ENCODE data around the gene SATB1. TPM values are rescaled to one million over a fixed set of nuclear protein-coding genes. Genes with fewer than 3 reads are reported as not detected.

Gene SATB1
- total and polyA plus RNA-seq, 2 of the 8 experiments (the other 6 are each of a cell fraction or from before 2014, with no cell fraction given): 18.8 to 28.0 TPM

DNA sequence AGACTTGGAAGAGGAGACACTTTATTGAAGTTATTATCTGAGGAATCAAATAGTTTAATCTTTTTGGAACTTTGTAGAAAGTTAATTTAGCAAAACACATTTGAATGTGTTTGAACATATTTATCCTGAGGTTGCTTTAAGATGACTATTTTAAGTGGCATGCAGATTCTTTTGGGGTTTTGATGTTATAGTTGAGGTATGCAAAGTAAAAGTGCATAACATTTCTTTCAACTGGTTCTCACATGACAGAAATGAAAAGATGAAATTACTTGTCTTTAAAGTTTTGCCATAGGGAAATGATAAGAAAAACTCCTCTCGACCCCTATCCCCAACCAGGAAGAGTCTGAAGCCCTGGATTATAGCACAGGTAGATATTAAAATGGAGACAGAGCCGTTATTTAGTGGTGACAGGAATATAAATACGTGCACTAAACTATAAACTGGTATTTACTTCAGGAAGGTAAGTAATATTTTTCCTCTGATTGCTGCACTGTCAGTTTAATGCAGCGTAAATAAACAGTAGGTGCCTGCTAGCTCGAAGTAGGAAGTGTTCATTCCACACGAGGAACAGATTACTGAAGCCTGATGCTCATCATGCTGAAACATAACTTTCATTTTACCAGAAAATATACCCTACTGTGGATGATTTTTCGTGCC is 15.1 kb upstream of the SATB1 start (continued):
- TF ChIP-seq, protein P1, sequence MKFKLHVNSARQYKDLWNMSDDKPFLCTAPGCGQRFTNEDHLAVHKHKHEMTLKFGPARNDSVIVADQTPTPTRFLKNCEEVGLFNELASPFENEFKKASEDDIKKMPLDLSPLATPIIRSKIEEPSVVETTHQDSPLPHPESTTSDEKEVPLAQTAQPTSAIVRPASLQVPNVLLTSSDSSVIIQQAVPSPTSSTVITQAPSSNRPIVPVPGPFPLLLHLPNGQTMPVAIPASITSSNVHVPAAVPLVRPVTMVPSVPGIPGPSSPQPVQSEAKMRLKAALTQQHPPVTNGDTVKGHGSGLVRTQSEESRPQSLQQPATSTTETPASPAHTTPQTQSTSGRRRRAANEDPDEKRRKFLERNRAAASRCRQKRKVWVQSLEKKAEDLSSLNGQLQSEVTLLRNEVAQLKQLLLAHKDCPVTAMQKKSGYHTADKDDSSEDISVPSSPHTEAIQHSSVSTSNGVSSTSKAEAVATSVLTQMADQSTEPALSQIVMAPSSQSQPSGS (IDR thresholded peaks at IDR 0.05; ENCODE audit: low read length): no peak
- TF ChIP-seq, protein P2, sequence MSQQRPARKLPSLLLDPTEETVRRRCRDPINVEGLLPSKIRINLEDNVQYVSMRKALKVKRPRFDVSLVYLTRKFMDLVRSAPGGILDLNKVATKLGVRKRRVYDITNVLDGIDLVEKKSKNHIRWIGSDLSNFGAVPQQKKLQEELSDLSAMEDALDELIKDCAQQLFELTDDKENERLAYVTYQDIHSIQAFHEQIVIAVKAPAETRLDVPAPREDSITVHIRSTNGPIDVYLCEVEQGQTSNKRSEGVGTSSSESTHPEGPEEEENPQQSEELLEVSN (IDR thresholded peaks at IDR 0.05): no peak
- TF ChIP-seq RAD21 (IDR thresholded peaks at IDR 0.05 in 1 of 2, conservative IDR thresholded peaks at IDR 0.05 in 1 of 2; ENCODE audit: low read depth in 2 of 2, low read length in 2 of 2) (no peak), POU5F1 (IDR thresholded peaks at IDR 0.05; ENCODE audit: low read depth, low read length) (no peak), EZH2 (IDR thresholded peaks at IDR 0.05; ENCODE audit: low read depth, low read length, severe bottlenecking) (no peak), KDM1A (IDR thresholded peaks at IDR 0.05; ENCODE audit: borderline replicate concordance, low read length) (no peak), RFX5 (IDR thresholded peaks at IDR 0.05; ENCODE audit: borderline replicate concordance, low read depth, low read length) (no peak), CEBPB (IDR thresholded peaks at IDR 0.05; ENCODE audit: low read depth, low read length) (no peak), SIRT6 (IDR thresholded peaks at IDR 0.05; ENCODE audit: low read length) (no peak), SP4 (IDR thresholded peaks at IDR 0.05; ENCODE audit: low read length) (no peak), HDAC2 (IDR thresholded peaks at IDR 0.05; ENCODE audit: borderline replicate concordance in 1 of 2, low read depth in 2 of 2, low read length in 2 of 2) (no peak)
- TF ChIP-seq, protein P3, sequence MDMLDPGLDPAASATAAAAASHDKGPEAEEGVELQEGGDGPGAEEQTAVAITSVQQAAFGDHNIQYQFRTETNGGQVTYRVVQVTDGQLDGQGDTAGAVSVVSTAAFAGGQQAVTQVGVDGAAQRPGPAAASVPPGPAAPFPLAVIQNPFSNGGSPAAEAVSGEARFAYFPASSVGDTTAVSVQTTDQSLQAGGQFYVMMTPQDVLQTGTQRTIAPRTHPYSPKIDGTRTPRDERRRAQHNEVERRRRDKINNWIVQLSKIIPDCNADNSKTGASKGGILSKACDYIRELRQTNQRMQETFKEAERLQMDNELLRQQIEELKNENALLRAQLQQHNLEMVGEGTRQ (IDR thresholded peaks at IDR 0.05; ENCODE audit: low read length): no peak

Measured in H1 (cell line).